NCI-H1694 treated with DMSO at 0.1 percent for 48 hours (cell line): ENCODE measurements around the gene AK2.

Source experiments
- DNase-seq: peaks from one replicate; lab custom pipeline; 2025; lab: John Stamatoyannopoulos, UW

The AK2 gene

DNA sequence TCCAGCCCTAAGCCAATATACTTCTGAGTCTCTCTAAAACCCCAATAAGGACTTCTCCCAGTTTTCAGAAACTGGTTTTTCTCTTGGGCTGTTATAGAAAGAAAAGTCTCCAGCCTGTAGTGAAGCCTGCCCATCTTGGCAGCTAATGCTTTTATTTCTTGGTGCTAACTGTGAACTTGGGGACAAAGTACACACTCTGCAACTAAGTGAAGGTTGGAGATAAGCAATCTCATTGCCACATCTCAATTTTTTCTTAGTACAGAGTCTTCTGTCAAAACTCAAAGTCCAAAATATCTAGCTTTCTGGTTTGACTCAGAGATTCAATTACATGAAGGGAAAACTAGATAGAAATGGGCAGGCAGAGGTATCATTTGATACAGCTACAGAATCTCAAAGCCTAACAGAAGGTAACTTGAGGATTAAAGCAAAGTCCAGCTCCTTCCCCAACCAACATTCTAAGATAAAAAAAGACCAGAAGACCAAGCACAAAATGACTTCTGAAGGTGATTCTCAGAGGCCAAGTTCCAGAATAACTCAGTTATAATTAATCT is 14.0 kb downstream of the AK2 start:
- no peak for DNase-seq

DNA sequence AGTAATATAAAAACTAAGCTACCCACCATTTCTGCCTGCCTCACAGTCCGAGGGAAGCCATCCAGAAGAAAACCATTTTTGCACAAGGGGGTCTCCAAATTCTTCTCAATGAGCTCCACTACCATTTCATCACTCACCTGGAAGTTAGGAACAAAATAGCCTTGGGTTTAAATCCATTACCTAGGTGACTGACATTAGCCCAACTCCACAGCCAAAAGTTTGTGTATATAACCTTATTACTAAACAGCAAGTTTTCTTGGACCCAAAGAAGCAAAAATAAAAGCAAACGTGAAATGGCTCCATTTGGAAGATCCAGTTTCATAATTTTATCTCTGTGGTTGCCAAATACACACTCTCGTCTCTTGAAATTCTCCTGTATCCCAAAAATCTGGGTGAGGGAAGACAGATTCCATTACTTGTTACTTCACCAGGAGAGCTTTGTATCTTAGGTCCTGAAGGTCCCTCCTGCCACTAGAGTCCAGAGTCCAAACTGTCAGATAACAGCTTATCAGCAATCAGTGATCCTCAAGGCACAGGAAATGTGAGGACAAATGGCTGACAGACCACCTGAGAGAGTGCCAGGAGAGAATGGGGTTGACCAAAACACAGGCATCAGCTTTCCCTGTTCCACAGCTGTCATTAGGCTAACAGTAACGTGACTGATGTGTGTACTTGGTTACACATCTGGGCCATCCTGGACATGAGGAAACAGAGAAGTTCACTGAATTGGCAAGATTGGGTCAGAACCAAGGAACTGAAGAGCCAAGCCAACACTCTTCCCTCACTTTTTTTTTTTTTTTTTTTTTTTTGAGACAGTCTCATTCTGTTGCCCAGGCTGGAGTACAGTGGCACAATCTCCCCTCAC is 14.9 kb downstream of the AK2 start:
- no peak for DNase-seq

DNA sequence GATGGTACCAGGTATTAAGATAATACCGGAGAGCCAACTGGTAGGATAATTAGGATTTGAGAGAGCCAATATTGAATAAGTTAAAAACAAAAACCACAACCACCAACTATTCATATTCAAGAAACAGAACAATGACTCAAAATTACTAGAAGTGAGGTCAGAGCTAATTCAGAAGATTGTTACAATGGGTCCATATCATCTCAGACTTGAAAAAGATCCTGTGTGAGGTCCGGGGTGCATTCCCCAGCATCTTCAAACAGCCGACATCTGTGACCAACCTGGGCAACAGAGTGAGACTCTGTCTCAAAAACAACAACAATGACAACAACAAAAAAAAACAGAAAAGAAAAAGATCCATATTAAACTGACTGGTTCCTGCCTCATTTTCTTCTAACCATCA is 18.6 kb downstream of the AK2 start:
- DNase-seq, result no peak

DNA sequence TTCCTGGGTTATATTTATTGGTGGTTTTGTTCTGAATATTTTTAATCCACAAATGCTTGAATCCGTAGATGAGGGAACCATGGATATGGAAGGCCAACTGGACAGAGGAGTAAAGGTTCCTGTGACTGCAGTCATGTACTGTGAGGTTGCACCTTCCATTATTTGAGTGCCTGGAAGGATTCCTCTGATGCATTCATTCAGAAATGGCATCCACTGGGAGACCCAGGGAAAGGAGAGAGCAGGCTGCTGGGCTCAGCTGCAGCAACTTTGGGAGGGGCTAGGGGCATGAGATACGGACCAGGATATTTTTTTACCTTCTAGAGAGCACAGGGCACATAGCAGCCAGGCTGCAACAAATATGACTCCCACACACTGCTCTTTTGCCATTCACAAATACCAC is 19.5 kb downstream of the AK2 start:
- DNase-seq, result no peak

DNA sequence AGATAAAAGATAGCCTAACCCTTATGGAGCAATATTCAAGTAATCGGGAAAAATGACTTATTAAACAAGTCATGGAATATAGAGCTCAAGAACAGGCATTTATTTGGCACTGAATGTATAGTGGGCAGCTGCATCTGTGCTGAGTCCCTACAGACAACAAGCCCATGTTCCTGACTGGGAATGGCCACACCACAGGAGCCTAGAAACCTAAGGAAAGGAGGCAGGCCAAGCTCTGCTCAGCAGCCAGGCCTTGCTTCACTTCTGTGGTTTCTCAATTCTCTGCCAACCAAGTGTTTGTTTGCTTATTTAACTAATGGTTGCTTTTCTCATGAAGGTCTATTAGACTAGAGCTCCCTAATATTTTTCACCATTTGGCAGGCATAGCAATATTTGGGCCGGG is 21.5 kb downstream of the AK2 start:
- no peak for DNase-seq

DNA sequence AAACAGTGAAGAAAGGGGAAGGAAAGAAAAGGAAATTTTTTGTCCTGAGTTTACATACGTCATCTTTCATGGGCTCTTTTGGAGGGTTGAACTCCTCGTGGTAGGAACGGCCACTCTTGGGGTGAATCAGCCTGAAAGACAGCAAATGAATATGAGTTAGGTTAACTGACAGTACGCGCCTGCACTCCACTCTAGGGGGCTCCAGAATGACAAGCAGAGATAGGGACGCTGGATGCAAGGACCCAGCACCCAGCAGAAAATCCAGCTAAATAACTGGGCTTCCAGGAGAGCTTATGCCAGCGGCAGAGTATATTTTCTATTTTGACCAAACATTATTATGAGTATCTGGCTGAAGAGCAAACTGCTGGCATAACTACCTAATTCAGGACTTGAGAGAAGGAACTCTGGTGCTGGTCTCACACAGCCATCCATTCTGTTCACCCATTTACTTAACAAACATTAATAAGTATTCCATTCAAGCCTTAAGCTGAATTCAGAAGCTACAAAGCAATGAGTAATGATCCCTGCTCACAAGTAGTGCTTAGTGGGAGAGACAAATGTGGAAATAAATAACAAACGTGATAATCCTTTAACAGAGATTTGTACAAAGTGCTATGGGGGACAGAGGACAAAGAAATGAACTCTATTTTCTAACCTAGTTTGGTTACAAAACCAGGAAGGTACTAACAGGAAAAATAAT is 22.1 kb downstream of the AK2 start:
- no peak for DNase-seq

DNA sequence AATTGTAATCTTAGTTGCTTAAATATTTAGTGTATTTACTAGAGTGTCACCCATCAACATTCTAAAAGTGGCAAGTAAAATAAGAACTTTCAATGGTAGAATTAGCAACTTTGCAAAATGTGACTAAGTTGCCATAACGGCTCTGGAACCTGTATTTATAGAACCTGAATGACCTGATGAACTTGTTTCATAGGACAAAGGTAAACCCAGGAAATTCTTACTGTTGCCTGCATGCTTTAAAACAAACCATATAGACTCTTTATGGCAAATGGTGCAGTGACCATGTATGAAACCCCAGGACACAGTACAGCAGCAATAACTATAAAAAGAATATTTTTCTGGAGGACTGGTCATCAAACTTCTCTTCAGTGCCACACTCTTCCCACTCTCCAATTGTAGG is 22.9 kb downstream of the AK2 start:
- DNase-seq, result no peak

DNA sequence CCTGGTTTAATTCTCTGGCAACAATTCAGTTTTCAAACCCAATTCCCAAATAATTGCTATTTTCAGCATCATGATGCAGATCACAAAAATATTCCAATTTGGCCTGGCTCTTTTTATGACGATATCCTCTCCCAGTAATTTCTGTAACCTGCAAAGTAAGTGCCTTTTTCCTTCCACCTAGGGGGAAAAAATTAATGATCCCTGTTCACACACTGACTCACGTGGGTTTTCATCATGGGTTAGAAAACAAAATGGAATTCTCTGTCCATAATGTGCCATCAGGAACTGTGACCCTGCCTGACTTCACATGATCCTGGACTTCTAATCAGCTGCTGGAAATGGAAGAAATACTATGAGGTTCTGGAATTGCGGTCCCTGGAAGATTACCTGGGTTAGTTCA is 24.5 kb downstream of the AK2 start:
- DNase-seq, result no peak

DNA sequence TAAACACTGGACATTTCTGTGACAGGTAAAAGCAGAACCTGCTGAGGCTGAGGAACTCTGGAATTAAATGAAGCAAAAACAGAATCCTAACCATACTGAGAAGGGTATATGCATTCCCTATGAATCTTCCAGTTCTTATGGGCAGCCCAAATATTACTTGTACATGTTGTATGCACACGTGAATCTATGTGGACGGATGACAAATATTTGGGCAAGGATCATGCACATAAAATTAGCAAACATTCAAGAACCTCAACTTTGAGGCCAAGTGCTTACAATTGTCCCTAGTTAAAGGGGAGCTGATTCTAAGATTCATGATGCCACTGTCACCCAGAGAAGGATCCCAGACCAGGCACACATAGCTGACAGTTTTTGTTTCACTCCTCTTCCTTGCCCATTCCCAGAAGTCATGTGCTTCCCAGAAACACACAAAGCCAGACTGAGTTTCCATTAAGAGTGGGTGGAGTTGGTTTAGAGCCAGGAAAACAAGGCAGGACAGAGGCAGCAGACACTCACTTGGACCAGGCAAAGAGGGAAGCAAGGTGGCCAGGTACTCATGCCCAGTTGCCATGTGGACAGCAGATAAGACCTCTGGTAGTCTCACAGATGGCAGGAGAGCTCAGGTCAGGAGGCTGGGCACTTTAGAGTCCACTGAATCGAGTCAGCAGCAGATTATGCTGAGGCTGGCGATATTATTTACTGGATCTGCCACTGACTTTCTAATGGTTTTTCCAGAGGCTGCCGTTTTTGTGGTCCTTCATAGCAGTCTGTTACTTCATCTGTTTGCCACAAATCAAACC is 25.6 kb downstream of the AK2 start:
- DNase-seq, result no peak

DNA sequence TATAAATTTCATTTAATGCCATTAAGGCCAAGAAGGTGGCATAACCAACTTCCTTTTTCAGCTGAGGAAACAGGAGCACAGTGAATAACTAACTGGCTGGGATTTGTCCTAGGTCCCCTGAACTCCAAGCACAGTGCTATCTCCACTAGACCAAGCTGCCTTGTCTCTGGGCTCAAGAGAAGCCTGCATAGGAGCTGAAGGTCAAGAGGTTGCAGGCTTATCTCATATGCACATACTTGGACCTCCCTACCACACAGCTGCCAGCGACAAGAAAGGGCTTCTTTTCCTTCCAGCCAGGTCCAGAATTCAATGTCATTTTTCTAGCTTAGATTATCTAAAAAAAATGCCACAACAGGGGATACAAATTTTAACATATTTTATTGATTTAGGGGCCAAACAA is 27.1 kb downstream of the AK2 start:
- no peak for DNase-seq

DNA sequence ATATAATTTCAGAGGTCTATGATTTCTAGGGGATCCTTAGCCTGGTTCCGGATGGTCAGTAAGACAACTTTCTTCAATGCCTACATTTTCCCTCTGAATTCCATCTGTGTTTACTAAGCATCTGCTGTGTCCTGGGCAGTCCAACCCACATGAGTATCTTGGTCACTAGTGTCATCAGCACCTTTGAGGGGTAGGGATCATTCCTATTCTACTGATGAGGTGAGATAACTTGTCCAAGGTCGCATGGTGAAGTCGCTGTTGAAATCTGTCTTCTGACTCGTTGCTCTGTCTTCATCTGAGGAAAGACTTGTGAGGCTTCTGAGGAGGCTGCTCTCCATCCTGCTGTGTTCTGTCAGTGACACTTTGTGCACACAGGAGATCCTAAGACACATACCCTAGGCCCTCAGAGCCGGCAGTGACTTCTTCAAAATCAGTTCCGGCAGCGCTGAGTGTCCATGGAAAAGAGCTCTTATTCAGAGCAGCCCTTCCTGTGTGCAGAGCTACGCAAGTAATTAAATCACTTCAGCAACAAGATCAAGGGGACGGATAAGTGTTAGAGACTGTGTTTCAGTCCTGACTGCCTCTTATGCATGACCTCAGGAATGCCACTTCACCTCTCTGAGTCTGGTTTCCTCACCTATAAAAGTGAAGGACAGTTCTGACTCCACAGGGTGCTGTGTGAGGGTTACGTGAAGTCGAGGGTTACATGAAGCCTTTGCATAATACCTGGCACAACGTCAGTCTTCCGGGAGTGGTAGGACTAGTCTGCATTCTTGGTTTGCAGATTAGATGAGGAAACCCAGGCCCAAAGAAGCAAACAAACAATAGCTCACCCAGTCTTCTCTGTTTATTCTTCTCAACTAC is 28.4 kb downstream of the AK2 start:
- no peak for DNase-seq

DNA sequence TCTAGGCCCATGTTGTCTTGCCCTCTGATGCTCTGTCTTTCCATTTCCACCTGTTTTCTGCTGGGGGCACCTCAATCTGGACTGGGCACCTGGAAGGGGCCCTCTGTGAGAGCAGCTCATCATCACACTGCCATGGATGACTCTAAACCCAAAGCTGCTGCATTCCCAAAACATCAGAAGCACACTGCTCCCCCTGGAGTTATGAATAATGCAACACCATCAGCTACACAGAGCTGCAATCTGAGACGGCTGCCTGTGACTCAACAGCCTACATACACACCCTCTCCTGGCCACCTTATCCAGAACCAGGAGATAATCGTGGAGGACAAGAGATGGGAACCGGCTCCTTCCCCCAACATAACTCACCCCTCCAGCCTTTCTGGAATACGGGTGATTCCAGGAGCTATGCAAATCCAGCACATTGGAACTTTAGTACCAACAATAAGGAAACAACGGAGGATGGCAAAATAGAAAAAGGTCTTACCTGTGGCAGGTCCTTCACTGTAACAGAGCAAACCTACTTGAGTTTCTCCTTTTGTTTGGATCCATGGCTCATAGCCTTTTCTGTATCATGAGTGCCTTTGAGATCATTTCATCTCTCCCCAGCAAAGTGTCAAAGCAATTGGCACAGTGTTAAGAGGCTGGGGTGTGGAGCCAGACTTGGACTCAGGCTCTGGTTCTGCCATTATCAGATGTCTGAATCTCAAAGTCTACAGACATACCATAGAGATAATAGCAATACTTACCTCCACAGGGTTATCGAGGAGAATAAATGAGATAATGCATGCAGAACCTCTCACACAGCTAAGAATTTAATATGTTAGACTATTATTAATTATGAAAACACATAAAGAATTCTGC is 29.3 kb downstream of the AK2 start:
- DNase-seq, result peak; percentile 32

DNA sequence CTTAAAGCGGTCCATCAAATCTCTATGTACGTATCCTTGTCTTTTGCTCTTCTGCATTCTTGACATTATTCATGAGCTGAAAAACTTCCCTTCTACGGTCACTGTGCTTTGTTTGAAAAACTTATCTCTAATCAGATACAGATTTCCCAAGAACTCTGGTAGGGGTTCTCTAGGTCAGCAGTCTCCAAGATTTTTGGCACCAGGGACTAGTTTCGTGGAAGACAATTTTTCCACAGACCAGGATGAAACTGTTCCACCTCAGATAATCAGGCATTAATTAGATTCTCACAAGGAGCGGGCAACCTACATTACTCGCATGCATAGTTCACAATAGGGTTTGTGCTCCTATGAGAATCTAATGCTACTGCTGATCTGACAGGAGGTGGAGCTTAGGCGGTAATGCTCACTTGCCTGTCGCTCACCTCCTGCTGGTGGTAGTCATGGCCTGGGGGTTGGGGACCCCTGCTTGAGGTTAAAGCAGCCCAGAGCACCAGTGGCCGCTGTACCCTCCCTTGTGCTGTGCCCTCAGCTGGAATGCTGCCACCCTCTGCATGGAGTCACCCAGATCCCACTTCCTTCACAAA is 30.8 kb downstream of the AK2 start:
- no peak for DNase-seq

DNA sequence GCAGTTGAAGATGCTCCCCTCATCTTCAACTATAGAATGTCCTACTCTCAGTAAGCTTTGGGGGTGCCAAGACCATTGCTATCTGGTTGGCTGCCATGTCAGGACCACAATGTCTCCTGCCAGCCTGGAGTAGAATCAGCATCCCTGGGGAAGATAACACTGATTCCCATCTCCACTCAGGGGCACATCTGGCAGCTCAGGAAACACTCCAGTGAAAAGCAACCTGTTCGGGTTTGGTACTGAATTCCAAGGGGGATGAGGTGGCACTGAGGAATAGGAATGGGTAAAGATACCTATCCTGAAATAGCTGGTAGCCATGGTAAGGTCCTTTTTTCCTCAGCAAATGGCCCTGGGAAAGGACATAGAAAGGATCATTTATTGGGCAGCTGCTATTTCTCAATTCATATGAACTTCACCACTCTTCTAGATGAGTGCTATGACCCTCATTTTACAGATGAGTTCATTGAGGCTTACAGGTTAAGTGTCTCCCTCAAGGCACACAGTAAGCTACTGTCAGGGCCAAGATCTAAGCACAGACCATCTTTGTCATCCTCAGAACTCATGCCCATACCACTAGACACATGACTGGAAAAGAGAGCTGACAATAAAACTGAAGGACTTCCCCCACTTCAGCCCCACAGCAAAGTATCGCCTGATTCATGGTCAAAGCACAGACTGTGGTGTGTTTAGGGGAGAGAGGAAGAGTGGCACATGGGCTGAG is 31.4 kb downstream of the AK2 start:
- DNase-seq, result no peak

DNA sequence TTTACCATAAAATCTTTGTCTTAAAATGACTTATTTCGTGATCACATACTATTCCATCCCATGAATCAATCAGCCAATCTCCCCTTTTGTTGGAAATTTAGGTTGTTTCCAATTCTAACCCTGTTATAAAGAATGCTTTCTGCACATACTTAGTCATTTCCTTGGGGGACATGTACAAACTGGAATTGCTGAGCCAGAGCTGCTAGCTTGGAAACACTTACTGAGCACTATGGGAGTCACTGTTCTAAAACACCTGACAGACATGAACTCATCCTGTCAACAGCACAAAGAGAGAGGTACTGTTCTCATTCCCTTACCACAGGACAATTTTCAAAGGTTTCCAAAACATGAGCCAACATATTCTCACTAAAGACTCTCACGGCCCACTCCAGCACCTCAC is 32.1 kb downstream of the AK2 start:
- no peak for DNase-seq

DNA sequence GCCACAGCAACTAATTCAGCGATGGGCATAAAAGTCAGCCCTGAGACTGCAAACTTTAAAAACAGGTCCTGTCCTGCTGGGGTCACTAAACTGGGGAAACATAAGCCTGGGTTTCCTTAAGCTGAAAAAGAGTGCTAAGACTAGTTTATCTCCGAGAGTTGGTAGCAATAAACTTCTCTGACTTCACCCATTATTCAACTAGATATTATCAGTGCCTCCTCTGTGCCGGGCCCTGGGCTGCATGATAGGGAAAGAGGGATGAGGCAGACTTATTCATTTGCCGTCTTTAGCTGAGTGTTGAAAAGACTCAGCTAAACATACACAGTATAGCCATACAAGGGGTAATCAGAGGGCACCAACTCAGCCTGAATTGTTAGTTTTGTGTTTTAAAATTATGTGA is 33.0 kb downstream of the AK2 start:
- DNase-seq, result no peak

DNA sequence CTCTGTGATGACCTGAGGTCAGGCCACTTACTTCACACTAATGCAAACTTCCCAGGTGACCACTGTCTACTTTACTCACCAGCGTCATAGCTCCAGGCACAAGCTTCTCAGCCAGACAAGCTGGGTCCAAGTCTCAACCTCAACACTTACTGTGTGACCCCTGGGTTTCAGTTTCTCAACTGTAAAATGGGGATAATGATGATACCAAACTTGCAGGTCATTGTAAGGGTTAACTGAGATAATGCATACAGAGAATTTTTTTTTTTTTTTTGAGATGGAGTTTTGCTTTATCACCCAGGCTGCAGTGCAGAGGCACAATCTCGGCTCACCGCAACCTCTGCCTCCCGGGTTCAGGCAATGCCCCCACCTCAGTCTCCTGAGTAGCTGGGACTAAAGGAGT is 34.7 kb downstream of the AK2 start:
- DNase-seq, result no peak

DNA sequence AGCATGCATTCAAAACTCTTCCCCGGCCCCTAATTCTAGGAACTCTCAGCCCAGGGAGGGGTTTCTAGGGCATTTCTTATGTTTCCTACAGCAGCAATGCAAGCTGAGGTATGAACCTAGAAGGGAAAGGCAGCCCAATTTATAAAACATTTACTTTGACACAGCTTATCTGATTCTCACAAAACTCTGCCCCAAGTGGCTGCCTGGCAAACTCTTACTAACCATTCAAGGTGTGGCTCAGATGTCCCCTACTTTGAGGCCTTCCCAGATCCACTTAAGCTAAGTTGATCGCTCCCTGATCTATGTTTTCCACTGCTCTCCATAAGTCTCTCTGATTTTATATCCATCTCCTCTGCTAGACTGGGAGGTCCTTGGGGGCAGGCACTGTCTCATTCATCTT is 35.4 kb downstream of the AK2 start:
- DNase-seq, result no peak

DNA sequence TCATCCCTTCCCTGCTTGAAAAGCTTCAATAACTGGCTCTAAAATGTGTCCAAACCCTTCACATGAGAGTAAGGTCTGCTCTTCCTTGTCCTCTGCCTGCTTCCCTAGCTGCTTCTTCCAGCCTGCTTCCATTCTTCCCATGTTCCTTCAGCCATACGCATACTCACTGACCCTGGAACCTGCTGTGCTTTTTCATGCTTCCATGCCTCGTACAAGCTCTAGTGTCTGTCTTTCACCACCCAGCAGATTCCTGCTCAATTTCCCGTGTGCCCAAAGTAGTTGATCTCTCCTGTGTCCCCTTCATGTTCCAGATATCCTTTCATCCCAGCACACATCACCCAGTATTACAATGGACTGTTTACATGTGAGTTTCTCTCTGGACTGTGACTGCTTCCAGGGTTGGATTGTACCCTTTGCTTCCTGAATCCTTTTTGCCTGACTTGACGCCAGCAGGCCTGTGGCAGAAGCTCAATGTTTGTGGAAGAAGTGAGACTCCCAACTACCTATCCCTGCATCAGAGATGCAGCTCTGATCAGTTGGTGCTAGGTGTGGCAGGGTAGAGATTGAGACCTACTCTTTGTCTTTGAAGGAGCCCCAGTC is 36.2 kb downstream of the AK2 start:
- DNase-seq, result no peak
